ENCODE results near the gene BID.

DNA sequence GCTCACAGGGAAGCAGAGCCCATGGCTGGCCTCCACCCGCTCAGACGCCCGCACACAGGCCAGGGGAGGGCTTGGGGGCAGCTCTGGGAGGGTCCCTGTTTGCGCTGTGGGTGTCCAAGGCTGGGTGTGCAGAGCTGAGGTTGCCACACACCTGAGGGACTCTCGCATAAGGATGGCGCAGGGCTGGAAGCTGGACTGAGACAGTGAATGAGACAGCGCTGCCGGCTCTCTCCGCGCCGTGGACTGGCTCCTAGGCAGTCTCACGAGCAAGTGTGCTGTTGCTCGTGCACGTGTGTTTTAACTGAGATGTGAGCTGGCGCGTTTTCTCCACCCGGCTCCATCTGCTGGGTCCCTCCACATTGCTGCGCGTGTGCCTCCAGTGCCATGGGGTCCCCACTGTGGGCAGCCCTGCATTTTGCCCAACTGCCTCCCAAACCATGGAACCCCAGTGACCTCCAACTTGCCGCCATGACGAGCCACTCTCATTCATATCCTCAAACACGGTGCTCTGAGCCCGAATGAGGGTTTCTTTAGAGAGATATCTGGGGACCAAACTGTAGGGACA lies 4.2 kb upstream of the BID start:
- TF ChIP-seq, protein P1, sequence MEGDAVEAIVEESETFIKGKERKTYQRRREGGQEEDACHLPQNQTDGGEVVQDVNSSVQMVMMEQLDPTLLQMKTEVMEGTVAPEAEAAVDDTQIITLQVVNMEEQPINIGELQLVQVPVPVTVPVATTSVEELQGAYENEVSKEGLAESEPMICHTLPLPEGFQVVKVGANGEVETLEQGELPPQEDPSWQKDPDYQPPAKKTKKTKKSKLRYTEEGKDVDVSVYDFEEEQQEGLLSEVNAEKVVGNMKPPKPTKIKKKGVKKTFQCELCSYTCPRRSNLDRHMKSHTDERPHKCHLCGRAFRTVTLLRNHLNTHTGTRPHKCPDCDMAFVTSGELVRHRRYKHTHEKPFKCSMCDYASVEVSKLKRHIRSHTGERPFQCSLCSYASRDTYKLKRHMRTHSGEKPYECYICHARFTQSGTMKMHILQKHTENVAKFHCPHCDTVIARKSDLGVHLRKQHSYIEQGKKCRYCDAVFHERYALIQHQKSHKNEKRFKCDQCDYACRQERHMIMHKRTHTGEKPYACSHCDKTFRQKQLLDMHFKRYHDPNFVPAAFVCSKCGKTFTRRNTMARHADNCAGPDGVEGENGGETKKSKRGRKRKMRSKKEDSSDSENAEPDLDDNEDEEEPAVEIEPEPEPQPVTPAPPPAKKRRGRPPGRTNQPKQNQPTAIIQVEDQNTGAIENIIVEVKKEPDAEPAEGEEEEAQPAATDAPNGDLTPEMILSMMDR (IDR thresholded peaks at IDR 0.05) = no peak
- no peak for TF ChIP-seq POLR2A (IDR thresholded peaks at IDR 0.05)
